Erythroblast (primary cell): ENCODE measurements around the gene TMEM30A.

Experiments used
- DNase-seq, 2 experiments: peaks; one replicate each; lab custom pipeline; 2025; lab: John Stamatoyannopoulos, UW
- GATA1 ChIP-seq: IDR thresholded peaks from 2 replicates; pipeline ENCODE4 v1.6.1; 2011; ENCODE audit warnings: low read depth, mild to moderate bottlenecking, control low read depth, low read length, moderate library complexity
- POLR2A ChIP-seq: IDR thresholded peaks from 2 replicates; pipeline ENCODE4 v1.6.1; 2011; ENCODE audit warnings: mild to moderate bottlenecking, low read length

TMEM30A gene

GRCh38 chr6:75301537-75301936, 16.9 kb upstream of the TMEM30A start:
- TF ChIP-seq POLR2A (no peak), GATA1 (no peak)
- no peak for DNase-seq

GRCh38 chr6:75301088-75301487, 16.5 kb upstream of the TMEM30A start:
- DNase-seq, result no peak
- TF ChIP-seq POLR2A (no peak), GATA1 (no peak)

- TF ChIP-seq POLR2A (no peak), GATA1 (no peak)
- no peak for DNase-seq
Observed at GRCh38 chr6:75300531-75300855, 15.9 kb upstream of the TMEM30A start.

GRCh38 chr6:75299801-75300530, 15.4 kb upstream of the TMEM30A start:
- DNase-seq, result no peak
- no peak for TF ChIP-seq GATA1
- TF ChIP-seq POLR2A, result no peak

- peak; percentile 70 to 82 for DNase-seq
- no peak for TF ChIP-seq GATA1
Observed at GRCh38 chr6:75296811-75297779, 12.5 kb upstream of the TMEM30A start.

GRCh38 chr6:75292555-75292954, 8.0 kb upstream of the TMEM30A start:
- TF ChIP-seq POLR2A (no peak), GATA1 (no peak)
- no peak for DNase-seq

- no peak for DNase-seq
- TF ChIP-seq GATA1 (no peak), POLR2A (no peak)
Observed at GRCh38 chr6:75291744-75292143, 7.2 kb upstream of the TMEM30A start.

- DNase-seq, result no peak
- TF ChIP-seq POLR2A, result no peak
- TF ChIP-seq GATA1, result no peak
Observed at GRCh38 chr6:75291331-75291730, 6.7 kb upstream of the TMEM30A start.

DNA sequence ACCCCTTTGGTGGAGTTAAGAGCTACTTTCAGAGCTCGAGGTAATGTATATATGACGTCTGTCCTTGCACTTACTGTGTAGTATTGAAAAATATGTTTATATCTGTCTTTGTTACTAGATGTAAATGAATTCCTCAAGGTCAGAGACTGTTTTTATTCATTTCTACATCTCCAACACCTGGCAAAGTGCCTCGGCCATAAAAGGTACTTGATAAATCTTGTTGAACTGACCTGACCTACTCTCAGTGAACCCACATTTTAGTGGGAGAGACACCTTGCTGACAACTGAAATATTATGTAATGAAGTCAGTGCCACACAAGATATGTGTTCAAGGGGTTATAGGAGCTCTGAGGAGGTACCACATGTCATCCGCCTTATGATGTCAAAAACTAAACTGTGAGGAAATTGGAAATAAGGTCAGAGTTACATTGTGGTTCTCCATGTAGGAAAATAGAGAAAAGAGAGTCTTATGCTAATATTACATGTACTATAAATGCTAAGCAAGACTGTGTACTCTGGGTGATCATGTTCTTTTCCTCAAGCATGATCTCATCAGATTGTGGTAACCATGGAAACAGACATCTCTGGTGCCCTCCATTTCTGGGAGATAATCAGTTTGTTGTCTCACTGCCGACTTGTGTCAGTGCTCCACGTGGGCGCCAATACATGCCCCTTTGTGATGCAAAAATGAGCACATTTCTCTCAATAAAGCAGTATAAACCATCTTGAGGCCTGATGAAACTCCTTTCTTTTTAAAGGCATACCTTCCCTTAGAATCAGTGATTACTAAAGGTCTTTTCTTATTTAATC, 5.7 kb upstream of the TMEM30A start:
- peak; percentile 2 to 15 for DNase-seq
- no peak for TF ChIP-seq POLR2A
- TF ChIP-seq GATA1, result no peak

- no peak for DNase-seq
- TF ChIP-seq POLR2A (no peak), GATA1 (no peak)
Observed at GRCh38 chr6:75288023-75288422, 3.4 kb upstream of the TMEM30A start.

- TF ChIP-seq GATA1 (no peak), POLR2A (no peak)
- no peak for DNase-seq
Observed at GRCh38 chr6:75287424-75287823, 2.8 kb upstream of the TMEM30A start.

GRCh38 chr6:75286955-75287354, 2.4 kb upstream of the TMEM30A start:
- DNase-seq, result no peak
- TF ChIP-seq GATA1 (no peak), POLR2A (no peak)

- no peak for DNase-seq
- no peak for TF ChIP-seq GATA1
- no peak for TF ChIP-seq POLR2A
Observed at GRCh38 chr6:75285283-75285639, 669 bp upstream of the TMEM30A start.
